ENCODE measurements around the gene JAKMIP3.

JAKMIP3 gene

DNA sequence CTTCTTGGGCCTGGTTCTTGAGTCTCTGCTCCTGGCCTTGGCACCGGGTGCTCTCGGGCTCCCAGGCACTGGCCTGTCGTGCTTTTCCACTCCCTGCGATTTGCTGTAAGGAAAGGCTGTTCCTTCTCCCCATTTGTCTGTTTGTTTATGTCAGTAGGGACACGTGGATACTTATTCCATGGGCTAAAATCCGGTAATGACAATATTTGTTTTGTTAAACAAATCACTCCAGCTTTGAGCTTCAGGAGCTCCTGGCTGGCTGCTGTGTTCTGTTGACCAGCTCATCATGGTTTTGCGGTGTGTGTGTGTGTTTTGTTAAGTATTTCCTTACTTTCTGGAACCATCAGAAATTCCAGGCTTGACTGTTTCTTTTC is 17.5 kb upstream of the JAKMIP3 start:
- TF ChIP-seq, protein P1, sequence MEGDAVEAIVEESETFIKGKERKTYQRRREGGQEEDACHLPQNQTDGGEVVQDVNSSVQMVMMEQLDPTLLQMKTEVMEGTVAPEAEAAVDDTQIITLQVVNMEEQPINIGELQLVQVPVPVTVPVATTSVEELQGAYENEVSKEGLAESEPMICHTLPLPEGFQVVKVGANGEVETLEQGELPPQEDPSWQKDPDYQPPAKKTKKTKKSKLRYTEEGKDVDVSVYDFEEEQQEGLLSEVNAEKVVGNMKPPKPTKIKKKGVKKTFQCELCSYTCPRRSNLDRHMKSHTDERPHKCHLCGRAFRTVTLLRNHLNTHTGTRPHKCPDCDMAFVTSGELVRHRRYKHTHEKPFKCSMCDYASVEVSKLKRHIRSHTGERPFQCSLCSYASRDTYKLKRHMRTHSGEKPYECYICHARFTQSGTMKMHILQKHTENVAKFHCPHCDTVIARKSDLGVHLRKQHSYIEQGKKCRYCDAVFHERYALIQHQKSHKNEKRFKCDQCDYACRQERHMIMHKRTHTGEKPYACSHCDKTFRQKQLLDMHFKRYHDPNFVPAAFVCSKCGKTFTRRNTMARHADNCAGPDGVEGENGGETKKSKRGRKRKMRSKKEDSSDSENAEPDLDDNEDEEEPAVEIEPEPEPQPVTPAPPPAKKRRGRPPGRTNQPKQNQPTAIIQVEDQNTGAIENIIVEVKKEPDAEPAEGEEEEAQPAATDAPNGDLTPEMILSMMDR (IDR thresholded peaks at IDR 0.05; ENCODE audit: low read depth, low read length, missing control alignments) = no peak
- DNase-seq (ENCODE audit: extremely low read depth, low read depth) = no peak
- H3K4me3 ChIP-seq (replicated peaks; ENCODE audit: low read depth, low read length) = no peak overlapping the region

DNA sequence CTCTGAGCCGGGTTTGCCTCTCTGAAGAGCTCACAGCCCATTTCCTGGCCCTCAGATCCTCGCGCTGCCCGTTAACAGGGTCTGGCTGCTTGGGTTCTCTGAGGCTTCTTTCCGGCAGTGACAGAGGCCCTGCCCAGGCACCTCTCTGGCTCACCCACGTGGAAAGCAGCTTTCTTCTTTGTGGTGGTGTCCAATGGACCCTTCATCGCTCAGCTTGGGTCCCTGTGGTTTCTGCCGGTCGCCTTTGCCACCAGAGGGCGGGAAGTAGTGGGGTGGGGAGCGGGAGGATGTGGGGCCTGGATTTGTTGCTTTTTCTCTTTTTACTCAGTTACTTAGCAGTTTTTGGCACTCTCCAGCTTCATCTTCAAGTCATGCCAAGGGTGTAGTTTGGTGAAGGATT is 15.6 kb upstream of the JAKMIP3 start:
- TF ChIP-seq, protein P1 (IDR thresholded peaks at IDR 0.05; ENCODE audit: low read depth, low read length, missing control alignments) = no peak
- no peak overlapping the region for H3K4me3 ChIP-seq (replicated peaks; ENCODE audit: low read depth, low read length)
- no peak for DNase-seq (ENCODE audit: extremely low read depth, low read depth)

DNA sequence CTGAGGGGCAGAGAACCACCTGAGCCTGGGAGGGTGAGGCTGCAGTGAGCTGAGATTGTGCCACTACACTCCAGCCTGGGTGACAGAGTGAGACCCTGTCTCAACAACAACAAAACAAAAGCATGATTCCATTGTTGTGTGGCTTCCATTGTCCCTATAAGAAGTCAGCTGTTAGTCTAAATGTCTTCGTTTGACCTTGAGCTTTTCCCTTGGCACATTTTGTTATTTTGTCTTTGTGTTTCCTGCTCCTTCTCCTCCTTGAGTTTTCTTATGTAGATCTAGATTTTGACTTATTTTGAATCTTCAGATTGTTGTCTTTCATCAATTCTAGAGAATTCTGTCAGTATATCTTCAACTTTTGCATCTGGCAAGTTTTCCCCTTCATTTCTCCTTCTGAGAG is 13.6 kb upstream of the JAKMIP3 start:
- TF ChIP-seq, protein P1 (IDR thresholded peaks at IDR 0.05; ENCODE audit: low read depth, low read length, missing control alignments) = no peak
- DNase-seq (ENCODE audit: extremely low read depth, low read depth) = no peak
- H3K4me3 ChIP-seq (replicated peaks; ENCODE audit: low read depth, low read length) = no peak overlapping the region

DNA sequence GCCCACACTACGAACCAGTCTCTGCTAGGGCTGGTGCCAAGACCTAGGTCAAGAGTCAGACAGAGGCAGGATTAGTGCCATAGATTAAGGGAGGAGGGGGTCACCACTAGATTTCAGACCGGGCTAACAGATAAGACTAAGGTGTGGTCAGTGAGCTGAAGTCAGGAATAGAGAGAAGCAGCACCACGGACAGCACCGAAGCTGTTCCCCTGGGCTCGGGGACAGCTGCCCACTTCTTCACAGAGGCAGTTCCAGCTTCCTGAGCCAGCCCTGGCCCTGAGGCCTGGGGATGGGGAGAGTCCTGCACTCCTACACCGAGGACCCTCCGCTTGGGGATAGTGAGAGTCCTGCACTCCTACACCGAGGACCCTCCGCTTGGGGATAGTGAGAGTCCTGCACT is 11.2 kb upstream of the JAKMIP3 start:
- DNase-seq (ENCODE audit: extremely low read depth, low read depth) = no peak
- H3K4me3 ChIP-seq (replicated peaks; ENCODE audit: low read depth, low read length) = no peak overlapping the region
- TF ChIP-seq, protein P1 (IDR thresholded peaks at IDR 0.05; ENCODE audit: low read depth, low read length, missing control alignments) = no peak

DNA sequence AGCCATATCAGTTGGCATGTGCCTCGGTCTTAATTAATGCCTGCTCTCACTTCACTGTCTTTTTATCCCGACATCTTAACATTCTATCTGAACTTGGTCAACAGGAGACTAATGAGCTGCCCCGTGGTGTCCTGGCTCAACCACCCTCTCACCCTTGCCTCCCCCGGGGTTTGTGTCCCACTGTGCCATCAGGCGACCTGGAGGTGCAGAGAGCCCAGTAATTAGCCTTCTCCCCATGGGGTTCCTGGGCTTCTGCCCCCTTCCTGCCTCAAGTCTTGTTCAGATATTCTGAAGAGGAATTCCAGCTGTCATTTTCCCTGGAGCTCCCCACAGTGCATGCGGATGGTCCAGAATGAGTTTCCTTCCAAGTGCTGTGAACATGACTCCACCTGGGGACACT is 10.1 kb upstream of the JAKMIP3 start:
- DNase-seq (ENCODE audit: extremely low read depth, low read depth) = no peak
- TF ChIP-seq, protein P1 (IDR thresholded peaks at IDR 0.05; ENCODE audit: low read depth, low read length, missing control alignments) = no peak
- H3K4me3 ChIP-seq (replicated peaks; ENCODE audit: low read depth, low read length) = no peak overlapping the region

DNA sequence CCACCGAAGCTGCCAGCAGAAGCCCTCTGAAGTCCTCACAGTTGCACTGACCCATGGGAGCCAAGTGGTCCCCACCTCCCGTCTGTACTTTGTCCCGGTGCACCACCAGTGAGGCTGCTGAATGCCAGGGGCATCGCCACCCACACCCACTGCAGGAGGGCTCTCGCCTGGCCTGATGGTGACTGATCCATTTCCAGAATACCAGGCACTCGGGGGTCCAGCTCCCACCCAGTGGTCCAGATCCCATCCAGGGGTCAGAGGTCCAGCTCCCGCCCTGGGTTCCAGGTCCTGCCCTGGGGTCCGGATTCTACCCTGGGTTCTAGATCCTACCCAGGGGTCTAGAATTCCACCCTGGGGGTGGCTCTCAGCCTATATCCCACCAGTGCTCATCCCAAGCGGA is 9.1 kb upstream of the JAKMIP3 start:
- TF ChIP-seq, protein P1 (IDR thresholded peaks at IDR 0.05; ENCODE audit: low read depth, low read length, missing control alignments) = no peak
- no peak overlapping the region for H3K4me3 ChIP-seq (replicated peaks; ENCODE audit: low read depth, low read length)
- DNase-seq (ENCODE audit: extremely low read depth, low read depth) = no peak

DNA sequence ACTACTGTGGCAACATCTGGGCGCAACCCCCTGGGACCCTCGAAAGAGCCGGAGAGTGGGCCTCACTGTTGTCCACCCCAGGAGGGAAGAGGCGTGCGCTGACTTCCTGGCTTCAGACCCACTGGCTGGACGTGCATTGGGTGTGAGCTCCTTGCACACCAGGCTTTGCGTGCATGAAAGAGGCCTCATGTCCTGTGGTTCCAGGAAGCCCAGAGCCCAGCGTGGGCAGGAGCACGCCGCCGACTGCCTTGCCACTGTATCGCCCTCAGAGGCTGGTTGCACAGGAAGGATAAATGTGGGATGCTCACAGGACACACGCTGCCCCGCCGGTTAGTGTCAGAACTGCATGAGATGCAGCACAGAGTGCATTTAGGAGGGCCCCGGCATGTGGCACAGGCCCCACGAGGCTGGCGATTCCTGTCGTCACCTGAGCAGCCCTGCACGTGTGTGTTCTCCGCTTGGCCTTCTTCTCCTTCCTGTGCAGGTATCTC is 8.5 kb upstream of the JAKMIP3 start:
- TF ChIP-seq, protein P1 (IDR thresholded peaks at IDR 0.05; ENCODE audit: low read depth, low read length, missing control alignments) = no peak
- no peak for DNase-seq (ENCODE audit: extremely low read depth, low read depth)
- no peak overlapping the region for H3K4me3 ChIP-seq (replicated peaks; ENCODE audit: low read depth, low read length)

Measured in HFF-Myc (cell line).